Measurements from ENCODE around the gene USP32.

USP32 gene

GRCh38 chr17:60300011-60300410 is 91.9 kb downstream of the USP32 start:
- TF ChIP-seq CTCF (IDR thresholded peaks at IDR 0.05; ENCODE audit: extremely low read depth, missing control alignments): no peak
- no peak for DNase-seq (ENCODE audit: low spot score)

GRCh38 chr17:60297760-60298401 is 94.1 kb downstream of the USP32 start:
- no peak for DNase-seq (ENCODE audit: low spot score)
- no peak for TF ChIP-seq CTCF (IDR thresholded peaks at IDR 0.05; ENCODE audit: extremely low read depth, missing control alignments)

GRCh38 chr17:60296177-60296576 is 95.8 kb downstream of the USP32 start:
- no peak for TF ChIP-seq CTCF (IDR thresholded peaks at IDR 0.05; ENCODE audit: extremely low read depth, missing control alignments)
- no peak for DNase-seq (ENCODE audit: low spot score)

GRCh38 chr17:60293580-60294335 is 98.2 kb downstream of the USP32 start:
- no peak for DNase-seq (ENCODE audit: low spot score)
- no peak for TF ChIP-seq CTCF (IDR thresholded peaks at IDR 0.05; ENCODE audit: extremely low read depth, missing control alignments)

GRCh38 chr17:60292697-60293096 is 99.2 kb downstream of the USP32 start:
- no peak for DNase-seq (ENCODE audit: low spot score)
- TF ChIP-seq CTCF (IDR thresholded peaks at IDR 0.05; ENCODE audit: extremely low read depth, missing control alignments): no peak

- TF ChIP-seq CTCF (IDR thresholded peaks at IDR 0.05; ENCODE audit: extremely low read depth, missing control alignments): no peak
- no peak for DNase-seq (ENCODE audit: low spot score)
Measured at GRCh38 chr17:60284709-60285108, 107.2 kb downstream of the USP32 start.

GRCh38 chr17:60283816-60284215 is 108.1 kb downstream of the USP32 start:
- TF ChIP-seq CTCF (IDR thresholded peaks at IDR 0.05; ENCODE audit: extremely low read depth, missing control alignments): no peak
- no peak for DNase-seq (ENCODE audit: low spot score)
